Kidney epithelial cell (primary cell): Measurements from ENCODE around the gene CYP4B1. TPM values are rescaled to one million over a fixed set of nuclear protein-coding genes. Genes with fewer than 3 reads are reported as not detected.

ENCODE experiments used
- DNase-seq: peaks from one replicate; pipeline ENCODE4 v3.0.0-alpha.2; 2010; ENCODE audit warnings: low read depth
- H3K27me3 ChIP-seq: 2 replicates; pipeline ENCODE4 v1.6.0; 2011; ENCODE audit warnings: low read length; ENCODE audit not compliant: control insufficient read depth, insufficient read depth
- H3K36me3 ChIP-seq: 2 replicates; pipeline ENCODE4 v1.5.1; 2011; ENCODE audit warnings: low read length; ENCODE audit not compliant: control insufficient read depth, insufficient read depth
- H3K4me3 ChIP-seq: 2 replicates; pipeline ENCODE4 v1.5.1; 2011; ENCODE audit warnings: low read depth, mild to moderate bottlenecking, control low read depth, low read length
- CTCF ChIP-seq: IDR thresholded peaks from 2 replicates; pipeline ENCODE4 v1.5.1; 2011; ENCODE audit warnings: mild to moderate bottlenecking, moderate library complexity, low read length, control low read depth, inconsistent platforms; ENCODE audit not compliant: insufficient read depth, poor library complexity, severe bottlenecking
- total RNA-seq: library from RNA; depleted of rRNA; stranded (reverse); fragments of >200 nt; gene quantifications from 2 replicates; pipeline ENCODE4 v1.2.3, GENCODE V29; 2015

CYP4B1 gene
- total RNA-seq, 1 donor from 2014 or later, result not detected

- no peaks in the 10 kb centered on the region for H3K36me3 ChIP-seq
- DNase-seq, result no peak
- no peak overlapping the region for H3K4me3 ChIP-seq
- no peak for TF ChIP-seq CTCF
- no peaks in the 10 kb centered on the region for H3K27me3 ChIP-seq
Observed at GRCh38 chr1:46809071-46809470, 10.2 kb downstream of the CYP4B1 start.

DNA sequence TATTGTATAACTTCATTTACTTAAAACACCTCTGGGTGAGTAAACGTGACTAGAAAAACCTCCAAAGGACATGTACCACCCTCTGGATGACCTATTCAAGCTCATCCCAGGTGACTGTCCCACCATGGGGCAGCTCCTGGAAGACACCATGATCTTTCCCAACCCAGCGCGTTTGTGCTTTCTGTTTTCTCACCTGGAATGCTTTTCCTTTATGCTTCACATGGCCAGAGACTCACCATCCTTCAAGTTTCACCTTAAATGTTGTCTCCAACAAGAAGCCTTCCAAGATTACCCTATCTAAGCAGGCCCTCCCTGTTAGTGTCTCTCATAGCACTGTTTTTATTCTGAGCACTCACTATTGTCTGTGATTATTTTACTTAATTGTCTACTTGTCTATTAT is 11.1 kb downstream of the CYP4B1 start:
- Histone ChIP-seq H3K4me3 (no peak overlapping the region), H3K36me3 (no peaks in the 10 kb centered on the region), H3K27me3 (no peaks in the 10 kb centered on the region)
- no peak for TF ChIP-seq CTCF
- no peak for DNase-seq

- no peaks in the 10 kb centered on the region for H3K27me3 ChIP-seq
- H3K4me3 ChIP-seq, result no peak overlapping the region
- no peak for TF ChIP-seq CTCF
- no peaks in the 10 kb centered on the region for H3K36me3 ChIP-seq
- DNase-seq, result no peak
Observed at GRCh38 chr1:46810596-46810995, 11.8 kb downstream of the CYP4B1 start.

DNA sequence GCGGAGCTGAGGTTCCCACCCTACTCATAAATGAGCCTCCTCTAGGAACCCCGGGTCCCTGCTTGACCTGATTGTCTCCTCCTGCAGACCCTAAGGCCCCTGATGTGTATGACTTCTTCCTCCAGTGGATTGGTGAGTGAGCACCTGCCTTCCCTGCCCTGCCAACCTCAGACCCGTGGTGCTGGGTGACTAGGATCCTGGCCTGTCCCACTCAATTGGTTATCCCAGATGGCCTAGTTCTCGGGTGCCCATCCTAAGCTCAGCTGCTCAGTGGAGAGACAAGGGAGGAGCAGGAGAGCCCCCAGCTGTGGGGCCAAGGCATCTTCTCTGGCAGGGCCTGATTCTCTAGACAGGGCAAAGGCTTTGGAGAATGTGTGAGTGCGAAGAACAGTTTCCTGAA is 12.2 kb downstream of the CYP4B1 start:
- DNase-seq, result no peak
- Histone ChIP-seq H3K36me3 (no peaks in the 10 kb centered on the region), H3K27me3 (no peaks in the 10 kb centered on the region), H3K4me3 (no peak overlapping the region)
- TF ChIP-seq CTCF, result no peak

DNA sequence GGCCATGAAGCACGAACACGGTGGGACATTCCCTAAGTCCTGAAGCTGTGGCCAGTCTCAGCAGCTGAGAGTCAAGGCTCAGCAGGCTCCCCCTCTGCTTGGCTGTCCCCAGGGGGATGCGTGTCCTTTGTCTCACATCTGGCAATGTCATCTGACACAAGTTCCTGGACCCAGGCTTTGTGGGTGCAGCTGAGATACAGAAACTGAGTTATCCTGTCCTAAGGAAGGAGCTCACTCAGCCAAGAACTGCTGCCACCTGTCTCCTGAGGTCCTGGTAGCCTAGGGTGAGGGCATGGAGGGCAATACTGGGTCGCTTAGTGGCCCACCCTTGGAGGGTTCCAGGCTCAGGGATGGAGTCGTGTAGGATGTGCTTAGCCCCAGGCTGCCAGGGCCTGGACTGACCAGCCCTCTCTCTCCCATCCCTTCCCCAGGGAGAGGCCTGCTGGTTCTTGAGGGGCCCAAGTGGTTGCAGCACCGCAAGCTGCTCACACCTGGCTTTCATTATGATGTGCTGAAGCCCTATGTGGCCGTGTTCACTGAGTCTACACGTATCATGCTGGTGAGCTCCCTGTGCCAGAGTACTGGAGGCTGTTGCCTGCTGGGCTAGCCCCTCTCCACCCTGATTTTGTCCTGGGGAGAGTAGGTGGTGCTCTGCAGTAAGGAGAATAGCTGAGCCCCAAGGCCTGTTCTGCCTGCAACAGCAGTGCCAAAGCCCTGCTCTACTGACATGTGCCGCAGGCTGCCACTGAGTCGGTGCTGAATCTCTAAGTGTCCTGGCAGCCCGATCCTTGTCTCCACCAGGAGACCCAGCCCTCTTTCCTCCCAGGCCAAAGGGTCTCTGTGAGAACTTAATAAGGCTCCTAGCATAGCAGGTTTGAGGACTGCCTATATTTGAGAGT is 13.5 kb downstream of the CYP4B1 start:
- no peak for DNase-seq
- no peak for TF ChIP-seq CTCF
- H3K27me3 ChIP-seq, result no peaks in the 10 kb centered on the region
- H3K4me3 ChIP-seq, result no peak overlapping the region
- no peaks in the 10 kb centered on the region for H3K36me3 ChIP-seq
